PFSK-1 (cell line): Measurements from ENCODE around the gene PPP2R2B.

ENCODE experiments used
- FOXP2 ChIP-seq: optimal IDR thresholded peaks from 2 replicates; pipeline ENCODE3; 2011; ENCODE audit warnings: borderline replicate concordance, control low read depth, inconsistent platforms; ENCODE audit not compliant: insufficient read depth; ENCODE audit errors: extremely low read length, extremely low read depth
- POLR2AphosphoS5 ChIP-seq: IDR thresholded peaks from 2 replicates; pipeline ENCODE4 v1.6.1; 2012; ENCODE audit warnings: low read depth, mild to moderate bottlenecking, control low read depth, low read length, moderate library complexity
- REST ChIP-seq, 2 experiments: IDR thresholded peaks; 2 replicates each; pipeline versions ENCODE4 v1.6.1 to v1.8.0; 2011 to 2012; ENCODE audit warnings: low read depth in 2 of 2, low read length in 2 of 2, control low read depth in 1 of 2, inconsistent platforms in 1 of 2, mild to moderate bottlenecking in 1 of 2, moderate library complexity in 1 of 2; ENCODE audit not compliant: insufficient read depth in 1 of 2
- SIN3A ChIP-seq: IDR thresholded peaks from 2 replicates; pipeline ENCODE4 v1.6.1; 2012; ENCODE audit warnings: mild to moderate bottlenecking, low read length, moderate library complexity, borderline replicate concordance; ENCODE audit not compliant: insufficient read depth
- TAF1 ChIP-seq: IDR thresholded peaks from 2 replicates; pipeline ENCODE4 v1.6.1; 2012; ENCODE audit warnings: low read length, control low read depth, borderline replicate concordance; ENCODE audit not compliant: insufficient read depth

Gene PPP2R2B

GRCh38 chr5:146789712-146790653, 88.6 kb downstream of the PPP2R2B start:
- no peak for TF ChIP-seq REST (IDR thresholded peaks at IDR 0.05; ENCODE audit: insufficient read depth in 1 of 2, low read depth in 2 of 2, low read length in 2 of 2)
- TF ChIP-seq FOXP2, result no peak
- TF ChIP-seq SIN3A, result no peak
- no peak for TF ChIP-seq TAF1
- TF ChIP-seq POLR2AphosphoS5, result no peak

DNA sequence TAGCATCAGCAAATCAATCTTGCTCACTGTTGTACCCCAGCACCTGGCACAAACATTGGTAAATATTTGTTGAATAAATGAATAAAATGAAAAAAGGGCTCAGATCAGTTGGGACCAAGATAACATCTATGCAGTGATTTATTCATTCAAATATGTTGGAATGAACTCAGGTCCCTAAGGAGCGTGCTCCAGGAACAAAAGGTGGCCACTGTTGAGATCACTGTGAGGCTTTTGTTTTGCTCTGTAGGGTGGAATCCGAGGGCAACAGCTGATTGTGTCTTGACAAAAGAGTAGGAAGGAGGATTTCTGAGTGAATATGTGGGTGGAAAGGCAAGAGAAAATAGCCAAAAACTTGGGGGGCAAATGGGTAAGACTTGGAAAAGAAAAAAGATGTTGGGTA, 89.7 kb downstream of the PPP2R2B start:
- TF ChIP-seq SIN3A (no peak), REST (IDR thresholded peaks at IDR 0.05; ENCODE audit: insufficient read depth in 1 of 2, low read depth in 2 of 2, low read length in 2 of 2) (no peak), TAF1 (no peak), FOXP2 (no peak), POLR2AphosphoS5 (no peak)

- TF ChIP-seq TAF1 (no peak), FOXP2 (no peak), REST (IDR thresholded peaks at IDR 0.05; ENCODE audit: insufficient read depth in 1 of 2, low read depth in 2 of 2, low read length in 2 of 2) (no peak), POLR2AphosphoS5 (no peak), SIN3A (no peak)
Measured at GRCh38 chr5:146785065-146785464, 93.5 kb downstream of the PPP2R2B start.

DNA sequence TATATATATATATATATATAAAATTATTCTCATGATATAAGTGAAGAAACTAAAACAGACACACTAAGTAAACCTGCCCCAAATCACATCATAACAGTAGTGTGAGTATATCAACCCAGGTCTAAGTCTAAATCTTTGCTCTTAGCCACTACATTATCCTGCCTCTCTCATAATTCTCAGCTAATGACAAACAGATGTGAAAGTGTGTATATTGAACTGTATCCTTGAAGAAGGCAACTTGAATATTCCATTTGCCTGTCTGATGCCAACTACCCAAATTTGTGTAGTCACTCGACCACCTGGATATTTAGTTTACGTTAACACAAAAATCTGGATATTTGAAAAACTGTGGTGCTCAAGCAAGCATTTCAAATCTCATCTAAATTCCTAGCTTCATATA, 97.4 kb downstream of the PPP2R2B start:
- no peak for TF ChIP-seq SIN3A
- no peak for TF ChIP-seq FOXP2
- TF ChIP-seq REST (IDR thresholded peaks at IDR 0.05; ENCODE audit: insufficient read depth in 1 of 2, low read depth in 2 of 2, low read length in 2 of 2), result no peak
- TF ChIP-seq POLR2AphosphoS5, result no peak
- TF ChIP-seq TAF1, result no peak
